GM20000 (cell line): ENCODE measurements around the gene KHSRP.
"Not testable (repeated sequence)": the region's sequence is repeated elsewhere in the genome, so short reads cannot be mapped to it uniquely, and the experiment has no call there.

ENCODE experiments used
- DNase-seq: peaks from one replicate; pipeline ENCODE4 v3.0.0; 2012; ENCODE audit warnings: low spot score
- TF ChIP-seq, protein P1 (sequence below): IDR thresholded peaks from 2 replicates; pipeline ENCODE4 v1.5.1; 2012; ENCODE audit warnings: mild to moderate bottlenecking, control low read depth; ENCODE audit errors: extremely low read depth, missing control alignments

KHSRP gene

DNA sequence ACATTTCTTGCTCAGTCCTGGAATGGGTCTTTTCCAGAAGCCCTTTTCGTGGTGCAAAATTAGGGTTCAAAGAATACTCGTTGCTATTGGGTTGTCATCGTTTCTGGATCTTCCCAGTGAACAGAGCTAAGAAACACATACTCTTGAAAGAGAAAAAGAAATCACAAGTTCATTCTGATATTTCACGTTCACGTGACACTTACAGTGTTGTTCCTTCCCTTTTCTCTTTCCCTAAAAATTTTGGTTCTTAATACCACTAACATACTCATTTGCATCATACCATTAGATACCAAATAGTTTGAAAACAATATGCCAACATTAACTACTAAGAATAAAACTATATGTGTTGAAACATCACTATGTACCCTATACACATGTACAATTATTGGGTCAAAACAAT is 18.2 kb downstream of the KHSRP start:
- TF ChIP-seq, protein P1, sequence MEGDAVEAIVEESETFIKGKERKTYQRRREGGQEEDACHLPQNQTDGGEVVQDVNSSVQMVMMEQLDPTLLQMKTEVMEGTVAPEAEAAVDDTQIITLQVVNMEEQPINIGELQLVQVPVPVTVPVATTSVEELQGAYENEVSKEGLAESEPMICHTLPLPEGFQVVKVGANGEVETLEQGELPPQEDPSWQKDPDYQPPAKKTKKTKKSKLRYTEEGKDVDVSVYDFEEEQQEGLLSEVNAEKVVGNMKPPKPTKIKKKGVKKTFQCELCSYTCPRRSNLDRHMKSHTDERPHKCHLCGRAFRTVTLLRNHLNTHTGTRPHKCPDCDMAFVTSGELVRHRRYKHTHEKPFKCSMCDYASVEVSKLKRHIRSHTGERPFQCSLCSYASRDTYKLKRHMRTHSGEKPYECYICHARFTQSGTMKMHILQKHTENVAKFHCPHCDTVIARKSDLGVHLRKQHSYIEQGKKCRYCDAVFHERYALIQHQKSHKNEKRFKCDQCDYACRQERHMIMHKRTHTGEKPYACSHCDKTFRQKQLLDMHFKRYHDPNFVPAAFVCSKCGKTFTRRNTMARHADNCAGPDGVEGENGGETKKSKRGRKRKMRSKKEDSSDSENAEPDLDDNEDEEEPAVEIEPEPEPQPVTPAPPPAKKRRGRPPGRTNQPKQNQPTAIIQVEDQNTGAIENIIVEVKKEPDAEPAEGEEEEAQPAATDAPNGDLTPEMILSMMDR: no peak
- DNase-seq: no peak

DNA sequence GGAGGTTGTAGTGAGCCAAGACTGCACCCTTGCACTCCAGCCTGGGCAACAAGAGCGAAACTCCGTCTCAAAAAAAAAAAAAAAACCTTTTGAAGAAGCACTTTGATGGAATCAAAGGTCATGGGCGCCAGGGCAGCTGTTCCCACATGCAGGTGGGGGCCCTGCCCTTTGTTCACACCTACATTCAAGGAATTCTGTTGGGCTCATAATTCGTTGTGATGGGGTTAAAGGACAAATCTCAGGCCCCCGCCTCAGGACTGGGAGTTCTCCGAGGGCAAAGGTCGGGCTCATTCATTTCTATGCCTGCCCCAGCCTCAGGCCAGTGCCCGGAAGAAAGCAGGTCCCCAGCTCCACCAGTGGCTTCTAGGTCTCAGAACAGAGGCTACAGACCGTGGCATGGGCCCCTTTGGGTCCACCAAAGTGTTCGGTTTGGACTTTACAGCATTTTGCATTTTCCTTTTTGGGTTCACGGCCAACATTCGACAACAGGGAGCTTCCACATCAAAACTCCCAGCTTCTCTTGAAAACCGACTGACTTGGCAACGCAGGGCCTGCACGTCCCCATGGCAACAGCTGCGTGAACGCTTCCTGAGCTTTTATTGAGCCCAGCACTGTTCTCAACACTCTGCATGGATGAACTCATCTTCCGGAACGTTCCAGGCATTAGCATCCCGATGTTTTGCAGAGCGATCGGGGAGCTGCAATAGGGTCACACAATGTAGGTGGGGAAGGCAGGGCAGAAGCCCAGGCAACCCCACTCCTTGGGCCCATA is 21.6 kb downstream of the KHSRP start:
- DNase-seq: no peak
- TF ChIP-seq, protein P1: no peak

DNA sequence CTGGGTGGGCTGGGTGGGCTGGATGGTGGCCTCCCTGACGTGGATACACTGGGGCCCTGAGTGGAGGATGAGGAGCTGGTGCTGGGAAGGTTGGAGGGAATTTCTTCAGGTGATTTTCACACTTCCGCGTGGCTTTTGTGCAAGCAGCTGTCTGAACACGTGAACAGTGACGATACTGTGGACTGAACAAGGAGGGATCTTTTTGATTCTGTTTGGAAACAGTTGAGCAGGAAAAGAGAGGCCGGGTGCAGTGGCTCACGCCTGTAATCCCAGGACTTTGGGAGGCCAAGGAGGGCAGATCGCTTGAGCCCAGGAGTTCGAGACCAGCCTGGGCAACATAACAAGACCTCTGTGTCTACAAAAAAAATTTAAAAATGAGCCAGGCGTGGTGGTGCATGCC is 22.6 kb downstream of the KHSRP start:
- TF ChIP-seq, protein P1: no peak
- no peak for DNase-seq

DNA sequence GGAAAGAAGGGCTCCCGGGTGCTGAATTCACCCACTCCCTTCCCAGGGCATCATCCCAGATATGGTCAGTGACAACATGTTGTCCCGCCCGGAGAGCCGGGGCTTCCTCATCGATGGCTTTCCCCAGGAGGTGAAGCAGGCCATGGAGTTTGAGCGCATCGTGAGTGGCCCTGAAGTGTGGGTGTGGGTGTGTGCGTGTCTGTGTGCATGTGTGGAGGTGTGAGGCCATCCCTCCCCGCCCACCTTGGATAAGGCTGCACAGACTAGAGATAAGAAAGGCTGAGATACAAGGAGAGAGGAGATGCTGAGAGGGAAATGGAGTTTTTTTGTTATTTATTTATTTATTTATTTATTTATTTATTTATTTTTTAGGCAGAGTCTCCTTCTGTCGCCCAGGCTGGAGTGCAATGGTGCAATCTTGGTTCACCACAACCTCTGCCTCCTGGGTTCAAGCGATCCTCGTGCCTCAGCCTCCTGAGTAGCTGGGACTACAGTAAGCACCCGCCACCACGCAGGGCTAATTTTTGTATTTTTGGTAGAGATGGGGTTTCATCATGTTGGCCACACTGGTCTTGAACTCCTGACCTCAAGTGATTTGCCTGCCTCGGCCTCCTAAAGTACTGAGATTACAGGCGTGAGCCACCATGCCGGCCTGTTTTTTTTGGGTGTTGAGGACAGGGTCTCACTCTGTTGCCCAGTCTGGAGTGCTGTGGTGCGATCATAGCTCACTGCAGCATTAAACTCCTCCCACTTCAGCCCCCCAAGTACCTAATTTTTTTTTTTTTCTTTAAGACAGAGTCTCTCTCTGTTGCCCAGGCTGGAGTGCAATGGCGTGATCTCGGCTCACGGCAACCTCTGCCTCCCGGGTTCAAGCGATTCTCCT is 24.3 kb downstream of the KHSRP start:
- not testable (repeated sequence) for DNase-seq

DNA sequence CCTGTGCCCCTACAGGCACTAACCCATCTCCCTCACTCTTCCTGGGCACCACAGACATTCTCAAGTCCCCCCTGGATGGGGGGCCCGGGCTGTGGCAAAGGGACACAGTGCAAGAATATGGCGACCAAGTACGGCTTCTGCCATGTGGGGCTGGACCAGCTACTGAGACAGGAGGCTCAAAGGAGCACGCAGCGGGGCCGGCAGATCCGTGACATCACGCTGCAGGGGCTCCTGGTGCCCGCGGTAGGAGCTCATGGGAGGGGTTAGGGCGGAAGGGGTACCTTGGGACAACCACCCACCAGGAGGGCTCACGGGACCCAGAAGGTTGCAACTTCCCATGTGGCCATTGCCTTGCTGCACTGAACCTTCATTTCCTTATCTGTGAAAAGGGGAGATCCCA is 28.3 kb downstream of the KHSRP start:
- TF ChIP-seq, protein P1: no peak
- DNase-seq: no peak

DNA sequence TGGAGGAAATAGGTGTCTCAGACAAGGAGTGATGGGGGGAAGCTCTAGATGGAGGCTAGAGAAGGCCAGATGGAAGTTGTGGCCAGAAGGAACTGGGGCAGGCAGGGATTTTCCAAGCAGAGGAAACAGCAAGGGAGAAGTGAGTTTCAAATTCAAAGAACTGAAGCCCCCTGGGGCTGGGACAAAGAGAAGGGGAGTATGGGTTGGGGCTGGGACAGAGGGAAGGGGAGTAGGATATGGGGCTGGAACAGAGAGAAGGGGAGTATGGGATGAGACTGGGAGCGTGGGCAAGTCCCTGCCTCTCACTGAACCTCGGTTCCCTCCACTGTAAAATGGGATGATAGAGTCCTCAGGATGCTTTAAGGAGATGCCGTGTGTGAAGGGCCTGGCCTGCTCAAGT is 29.8 kb downstream of the KHSRP start:
- TF ChIP-seq, protein P1: no peak

DNA sequence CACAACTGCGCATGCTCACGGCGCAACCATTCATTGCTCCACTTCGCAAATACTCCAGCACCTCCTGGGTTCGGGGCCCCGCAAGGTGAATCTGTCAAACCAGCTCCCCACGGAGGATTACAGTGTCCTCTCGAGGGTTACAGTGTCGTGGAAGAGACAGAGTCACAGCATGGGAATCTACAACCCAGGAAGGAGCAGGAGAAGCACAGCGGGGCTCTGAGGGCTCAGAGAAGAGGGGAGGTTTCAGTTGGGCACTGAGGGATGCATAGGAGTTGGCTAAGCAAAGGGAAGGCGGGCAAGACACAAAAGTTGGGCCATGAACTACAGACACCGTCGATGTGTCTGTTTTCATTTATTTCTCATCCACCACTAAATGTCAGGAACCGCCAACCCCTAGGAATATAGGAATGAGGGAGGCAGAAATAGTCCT is 30.6 kb downstream of the KHSRP start:
- DNase-seq: no peak
- TF ChIP-seq, protein P1: no peak

More for the DNA sequence above, 29.8 kb downstream of the KHSRP start:
- no peak for DNase-seq
